ENCODE results near the gene GPR17. TPM values are rescaled to one million over a fixed set of nuclear protein-coding genes. Genes with fewer than 3 reads are reported as not detected.

Gene GPR17
- total RNA-seq, 4 donors from 2014 or later, result not detected

- Histone ChIP-seq H3K4me3 (no peak overlapping the region), H3K27ac (peak overlapping the region in 3 of 4 donors; percentile 4 to 85 (median 55)), H3K36me3 (no peaks in the 10 kb centered on the region), H3K27me3 (no peaks in the 10 kb centered on the region), H3K4me1 (peaks cover 0 to 30% (median 0%) of the 10 kb centered on the region in 4 donors), H3K9me3 (no peaks in the 10 kb centered on the region)
- TF ChIP-seq POLR2A (IDR thresholded peaks at IDR 0.05) (no peak), CTCF (IDR thresholded peaks at IDR 0.05) (no peak)
- peak in 2 of 3 donors; percentile 43 to 50 for DNase-seq
Measured at GRCh38 chr2:127661949-127662510, 16.1 kb downstream of the GPR17 start.

- peaks cover 0 to 30% (median 0%) of the 10 kb centered on the region in 4 donors for H3K4me1 ChIP-seq
- no peak for TF ChIP-seq CTCF (IDR thresholded peaks at IDR 0.05)
- no peak for TF ChIP-seq POLR2A (IDR thresholded peaks at IDR 0.05)
- H3K9me3 ChIP-seq, result no peaks in the 10 kb centered on the region
- H3K36me3 ChIP-seq, result no peaks in the 10 kb centered on the region
- no peaks in the 10 kb centered on the region for H3K27me3 ChIP-seq
- no peak overlapping the region for H3K4me3 ChIP-seq
- peak overlapping the region in 2 of 4 donors; percentile 48 to 73 for H3K27ac ChIP-seq
- DNase-seq, result peak in 2 of 3 donors; percentile 38 to 39
Measured at GRCh38 chr2:127662937-127663565, 17.1 kb downstream of the GPR17 start.

GRCh38 chr2:127663566-127664064 is 17.7 kb downstream of the GPR17 start:
- Histone ChIP-seq H3K4me1 (peaks cover 0 to 30% (median 0%) of the 10 kb centered on the region in 4 donors), H3K27ac (peak overlapping the region in 2 of 4 donors; percentile 48 to 73), H3K9me3 (no peaks in the 10 kb centered on the region), H3K27me3 (no peaks in the 10 kb centered on the region), H3K36me3 (no peaks in the 10 kb centered on the region), H3K4me3 (peak overlapping the region in 2 of 4 donors; percentile 32 to 53)
- peak in 2 of 3 donors; percentile 30 to 38 for DNase-seq
- no peak for TF ChIP-seq POLR2A (IDR thresholded peaks at IDR 0.05)

- H3K4me1 ChIP-seq, result peaks cover 0 to 27% (median 0%) of the 10 kb centered on the region in 4 donors
- DNase-seq, result peak in 1 of 3 donors; percentile 44
- TF ChIP-seq POLR2A (IDR thresholded peaks at IDR 0.05) (no peak), CTCF (IDR thresholded peaks at IDR 0.05) (no peak)
- H3K9me3 ChIP-seq, result no peaks in the 10 kb centered on the region
- H3K4me3 ChIP-seq, result peak overlapping the region in 3 of 4 donors; percentile 3 to 53 (median 32)
- H3K27me3 ChIP-seq, result no peaks in the 10 kb centered on the region
- H3K27ac ChIP-seq, result peak overlapping the region in 2 of 4 donors; percentile 54 to 73
- no peaks in the 10 kb centered on the region for H3K36me3 ChIP-seq
Measured at GRCh38 chr2:127664065-127664894, 18.3 kb downstream of the GPR17 start.

GRCh38 chr2:127664895-127665225 is 18.9 kb downstream of the GPR17 start:
- Histone ChIP-seq H3K4me1 (peaks cover 0 to 21% (median 0%) of the 10 kb centered on the region in 4 donors), H3K4me3 (peak overlapping the region in 2 of 4 donors; percentile 32 to 53)
- TF ChIP-seq POLR2A (IDR thresholded peaks at IDR 0.05) (no peak), CTCF (IDR thresholded peaks at IDR 0.05) (no peak)

More at GRCh38 chr2:127664895-127665225, 18.9 kb downstream of the GPR17 start:
- Histone ChIP-seq H3K27me3 (no peaks in the 10 kb centered on the region), H3K36me3 (no peaks in the 10 kb centered on the region), H3K27ac (peak overlapping the region in 2 of 4 donors; percentile 54 to 73), H3K9me3 (no peaks in the 10 kb centered on the region)
- DNase-seq, result peak in 1 of 3 donors; percentile 9
